Liver (tissue), 3 donors: ENCODE data around the gene SNRPD2.

ENCODE experiments used
- CTCF ChIP-seq: fragments of 150-350 bp; IDR thresholded peaks from 2 replicates; pipeline ENCODE4 v1.5.1; 2017; ENCODE audit warnings: improper control_type of control experiment, low read depth, low read length; ENCODE audit not compliant: missing input control
- JUND ChIP-seq, 2 donors: IDR thresholded peaks; 2 replicates each; pipeline ENCODE4 v1.6.1; 2016; ENCODE audit warnings: antibody characterized with exemption in 2 of 2
- REST ChIP-seq: IDR thresholded peaks from 2 replicates; pipeline ENCODE4 v1.6.1; 2016; ENCODE audit warnings: antibody characterized with exemption, mild to moderate bottlenecking
- TAF1 ChIP-seq: conservative IDR thresholded peaks from 2 replicates; pipeline ENCODE4 v1.6.1; 2016; ENCODE audit warnings: antibody characterized with exemption, mild to moderate bottlenecking
- YY1 ChIP-seq: IDR thresholded peaks from 2 replicates; pipeline ENCODE4 v1.6.1; 2016; ENCODE audit warnings: antibody characterized with exemption, mild to moderate bottlenecking
- donor health status: healthy.
- donor health status: healthy.

- TF ChIP-seq REST (no peak), CTCF (no peak), JUND (IDR thresholded peaks at IDR 0.05) (no peak), TAF1 (no peak), YY1 (no peak)
Measured at GRCh38 chr19:45643927-45644771, 47.6 kb downstream of the SNRPD2 start.
